Raji (cell line): Measurements from ENCODE around the gene ZFP90.

Experiments
- POLR2A ChIP-seq: IDR thresholded peaks from 2 replicates; pipeline ENCODE4 v1.6.1; 2011; ENCODE audit warnings: low read depth, low read length, control low read depth; ENCODE audit not compliant: insufficient read depth

Gene ZFP90

DNA sequence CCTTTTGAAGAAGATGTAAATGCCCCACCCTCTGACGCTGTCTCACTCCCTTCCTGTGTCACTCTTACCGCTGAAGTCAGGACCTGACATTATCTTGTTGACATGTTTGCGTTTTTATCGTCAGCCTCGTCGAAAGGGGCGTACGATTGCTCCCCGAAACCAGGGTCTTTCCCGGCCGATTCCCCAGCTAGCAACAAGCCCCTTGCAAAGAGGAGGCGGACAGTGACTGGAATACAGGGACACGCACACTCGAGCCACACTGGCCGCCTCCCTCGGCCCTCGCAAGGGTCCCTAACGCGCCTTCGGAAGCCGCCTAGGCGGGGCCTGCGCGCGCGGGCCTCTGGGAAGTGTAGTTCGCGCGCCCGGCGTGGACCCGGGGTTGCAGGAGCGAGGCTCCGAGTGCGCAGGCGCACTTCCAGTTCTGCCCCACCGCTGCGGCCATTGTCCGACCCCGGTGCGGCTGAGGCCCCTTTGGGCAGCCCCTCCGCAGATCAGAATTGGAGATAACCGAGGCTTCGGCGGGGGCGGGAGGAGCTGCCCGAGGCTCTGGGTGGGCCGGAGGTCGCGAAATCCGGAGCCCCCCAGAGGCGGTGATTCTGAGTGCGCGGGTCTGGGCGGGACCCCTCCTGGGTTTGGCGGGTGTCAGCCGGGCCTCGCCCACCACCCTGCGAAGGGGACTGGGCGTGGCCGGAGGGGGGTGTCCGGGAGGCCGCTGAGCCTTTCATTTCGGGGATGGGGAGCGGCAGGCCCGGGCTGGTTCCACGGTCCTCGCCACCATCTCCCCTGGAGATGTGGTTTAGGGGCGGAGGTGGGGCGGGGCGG lies at the start of gene ZFP90:
Gene ZFP90 (plus strand): TSS at position 412 of the 822 bp plus-strand sequence. CDS start 502 bp downstream, outside the sequence.
- TF ChIP-seq POLR2A = peak; percentile 65; the same call in 1 of the 2 replicates

DNA sequence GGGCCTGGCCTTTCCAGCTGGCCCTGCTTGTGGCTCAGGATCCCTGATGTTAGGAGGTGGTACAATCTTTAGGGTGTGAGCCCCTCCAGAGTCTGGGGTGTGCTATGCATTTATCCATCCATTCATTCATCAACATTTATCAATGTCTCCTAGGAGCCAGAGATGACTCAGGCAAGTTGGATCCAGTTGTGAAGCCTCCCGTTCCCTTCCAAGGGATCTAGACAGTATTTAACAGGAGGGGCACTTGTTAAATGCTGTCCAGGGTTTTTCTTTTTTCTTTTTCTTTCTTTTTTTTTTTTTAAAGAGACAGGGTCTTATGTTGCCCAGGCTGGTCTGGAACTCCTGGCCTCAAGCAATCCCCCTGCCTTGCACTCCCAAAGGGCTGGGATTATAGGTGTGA lies 48.7 kb upstream of the ZFP90 start:
- TF ChIP-seq POLR2A = no peak

DNA sequence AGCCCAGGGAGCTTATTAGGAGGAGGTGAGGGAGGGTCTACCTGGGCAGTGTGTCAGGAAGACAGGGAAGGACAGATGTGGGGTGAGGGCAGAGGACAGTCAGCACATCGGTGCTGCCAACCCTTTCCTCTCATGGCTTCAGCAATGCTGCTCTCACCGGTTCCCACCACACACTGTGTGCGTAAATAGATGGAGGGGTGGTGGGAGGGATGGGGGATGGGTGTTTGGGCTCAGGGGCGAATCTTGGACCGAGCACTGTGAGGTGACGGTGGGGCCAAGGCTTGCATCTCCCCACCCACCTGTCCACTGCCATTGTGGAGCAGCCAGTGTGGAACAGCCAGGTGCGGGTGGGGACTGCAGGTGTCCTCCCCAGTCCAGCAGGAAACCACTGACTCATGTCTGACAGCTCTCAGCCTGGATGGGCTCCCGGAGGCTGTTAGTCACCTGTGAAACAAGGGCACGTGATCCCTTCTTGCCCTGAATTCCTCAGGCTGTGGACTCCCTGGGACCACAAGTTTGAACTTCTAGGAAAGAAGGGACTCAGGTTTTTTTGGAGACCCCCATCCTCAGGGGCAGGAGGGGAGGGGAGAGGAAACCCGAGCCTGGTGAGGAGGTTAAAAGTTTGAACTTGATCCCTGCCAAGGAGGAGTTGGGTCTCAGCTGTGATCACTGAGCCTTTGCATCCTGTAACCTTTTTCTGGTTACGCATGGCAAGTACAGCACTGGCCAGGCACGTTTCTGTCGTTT lies 48.1 kb upstream of the ZFP90 start:
- no peak for TF ChIP-seq POLR2A

DNA sequence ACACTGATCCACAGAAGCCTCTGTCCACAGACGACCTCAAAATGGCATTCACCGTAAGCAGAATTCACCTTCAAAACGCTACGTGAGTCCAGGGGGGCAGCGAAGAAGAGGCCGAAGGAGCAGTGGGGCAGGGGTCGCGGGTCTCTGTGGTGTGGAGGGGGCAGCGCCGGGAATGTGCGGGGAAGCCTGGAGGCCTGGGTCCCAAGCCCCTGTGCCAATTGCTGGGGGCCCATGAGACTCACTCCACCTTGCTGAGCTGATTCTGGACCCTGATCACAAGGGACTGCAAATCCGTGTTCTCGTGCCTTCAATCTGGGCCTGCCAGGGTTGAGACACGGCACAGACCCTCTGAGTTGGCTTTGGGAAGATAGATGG lies 47.5 kb upstream of the ZFP90 start:
- TF ChIP-seq POLR2A = no peak

DNA sequence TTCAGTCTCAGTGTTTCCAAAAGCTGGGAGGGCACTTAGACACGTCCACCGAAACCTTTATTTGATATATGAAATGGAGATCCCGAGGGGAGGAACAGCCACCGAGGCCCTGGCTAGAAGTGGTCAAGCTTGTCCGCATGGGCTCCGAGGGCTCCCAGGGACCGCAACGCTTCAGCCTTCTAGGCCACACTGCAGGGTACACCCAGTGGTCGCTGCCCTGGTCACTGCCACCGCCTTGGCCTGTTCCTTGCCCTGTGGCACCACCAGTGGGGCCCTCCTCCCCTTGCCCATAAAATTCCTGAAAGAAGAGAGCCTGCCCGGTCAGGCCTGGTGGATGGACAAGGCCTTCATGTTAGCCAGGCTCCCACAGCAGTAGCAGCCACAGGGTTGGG lies 46.9 kb upstream of the ZFP90 start:
- no peak for TF ChIP-seq POLR2A

DNA sequence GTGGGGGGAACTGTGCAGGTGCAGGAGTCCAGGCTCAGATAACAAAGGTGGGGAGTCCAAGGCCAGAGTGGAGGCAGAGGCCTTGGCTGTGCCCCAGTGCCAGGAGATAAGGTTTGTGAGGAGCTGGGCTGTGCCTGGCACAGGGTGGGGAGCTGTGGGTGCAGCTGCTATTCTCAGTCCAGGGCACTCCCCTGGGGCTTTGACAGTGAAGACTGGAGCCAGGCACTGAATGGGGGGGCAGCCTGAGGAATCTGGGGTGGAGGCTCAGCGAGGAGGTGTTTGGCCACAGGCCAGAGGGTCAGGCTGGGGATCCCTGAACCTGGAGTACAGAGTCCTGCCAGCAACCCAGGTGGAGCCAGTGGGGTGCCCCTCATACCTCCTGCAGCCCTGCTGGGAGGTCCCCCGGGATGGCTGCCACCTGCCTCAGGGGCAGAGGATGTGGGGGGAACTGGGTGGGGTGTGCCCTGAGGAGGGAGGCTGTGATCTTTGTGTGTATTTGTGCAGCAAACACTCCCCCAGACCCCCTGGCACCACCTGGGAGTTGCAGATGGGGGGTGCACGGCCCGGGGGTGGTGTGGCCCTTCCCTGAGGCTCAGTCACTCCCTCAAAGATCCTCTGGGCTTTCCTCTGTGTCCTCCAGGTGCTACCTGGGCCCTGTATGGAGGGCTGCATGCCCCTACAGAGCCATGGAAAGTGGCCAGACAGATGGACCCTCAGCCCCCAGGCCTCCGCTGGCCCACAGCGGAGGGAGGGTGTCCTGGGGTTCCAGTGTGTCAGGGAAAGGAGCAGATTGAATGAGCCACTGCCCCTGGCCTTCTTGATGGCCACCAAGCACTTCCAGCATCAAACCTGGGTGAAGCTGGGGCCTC lies 46.3 kb upstream of the ZFP90 start:
- no peak for TF ChIP-seq POLR2A

DNA sequence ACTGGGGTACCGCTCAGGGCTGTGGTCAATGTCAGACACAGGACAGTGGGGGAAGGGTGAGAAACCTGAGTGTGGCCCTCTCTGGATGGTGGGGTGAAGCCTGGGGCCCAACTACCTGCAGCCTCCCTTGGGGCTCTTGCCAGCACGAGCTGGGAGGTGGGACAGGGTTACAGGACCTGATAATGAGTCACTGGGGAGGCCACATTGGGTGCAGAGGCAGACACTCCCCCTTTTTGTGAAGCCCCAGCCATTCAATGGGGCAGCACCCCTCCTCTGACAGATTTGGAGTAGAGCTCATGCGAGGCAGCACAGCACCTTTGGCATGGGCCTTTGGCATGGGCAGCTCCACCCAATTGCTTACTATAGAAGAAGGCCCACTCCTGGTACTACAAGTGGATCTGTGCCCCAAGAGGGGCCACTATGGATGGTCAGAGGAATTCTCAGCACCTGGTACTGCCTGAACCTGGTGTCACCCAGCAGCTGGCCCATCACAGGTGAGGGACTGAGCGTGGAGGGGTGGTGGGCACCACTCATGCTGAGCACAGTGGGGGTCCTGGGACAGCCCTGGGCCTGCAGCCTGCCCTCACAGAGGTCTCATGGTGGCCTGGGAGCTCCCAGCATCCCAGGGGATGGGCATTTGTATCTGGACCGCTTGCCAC lies 45.5 kb upstream of the ZFP90 start:
- no peak for TF ChIP-seq POLR2A

DNA sequence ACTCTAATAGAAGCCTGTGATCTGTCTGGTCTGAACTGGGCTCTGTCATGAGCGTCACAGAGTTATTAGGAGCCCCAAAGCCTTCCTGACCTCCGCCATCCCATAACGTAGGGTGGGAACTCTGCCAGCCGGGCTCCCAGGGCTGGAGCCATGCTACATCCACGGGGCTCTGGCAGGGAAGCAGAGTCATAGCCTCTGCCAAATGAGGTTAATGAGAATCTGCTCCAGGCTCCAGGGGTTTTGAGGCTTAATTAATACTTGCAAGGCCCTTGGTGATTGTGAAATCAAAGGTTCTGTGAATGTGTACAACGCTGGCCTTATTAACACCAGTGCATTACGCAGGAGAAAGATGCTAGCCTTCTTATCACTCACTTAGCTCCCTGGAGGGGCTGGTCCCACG lies 42.4 kb upstream of the ZFP90 start:
- no peak for TF ChIP-seq POLR2A

DNA sequence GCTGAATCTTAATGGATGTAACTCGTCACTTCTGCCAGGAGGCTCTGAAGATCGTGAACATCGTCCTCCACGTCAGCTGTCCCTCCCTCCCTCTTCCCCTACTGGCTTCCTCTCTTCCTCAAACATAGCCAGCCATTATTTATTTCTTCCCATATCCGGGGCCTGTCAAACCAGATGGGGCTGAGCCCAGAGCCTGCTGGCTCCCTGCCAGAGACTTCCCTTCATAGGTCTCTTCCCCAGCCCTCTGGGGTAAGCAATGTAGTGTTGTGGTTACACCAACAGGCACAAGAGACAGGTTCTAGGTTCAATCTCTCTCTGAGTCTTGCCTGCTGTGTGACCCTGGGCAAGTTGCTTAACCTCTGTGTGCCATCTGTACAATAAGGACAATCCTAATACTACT lies 40.1 kb upstream of the ZFP90 start:
- no peak for TF ChIP-seq POLR2A

DNA sequence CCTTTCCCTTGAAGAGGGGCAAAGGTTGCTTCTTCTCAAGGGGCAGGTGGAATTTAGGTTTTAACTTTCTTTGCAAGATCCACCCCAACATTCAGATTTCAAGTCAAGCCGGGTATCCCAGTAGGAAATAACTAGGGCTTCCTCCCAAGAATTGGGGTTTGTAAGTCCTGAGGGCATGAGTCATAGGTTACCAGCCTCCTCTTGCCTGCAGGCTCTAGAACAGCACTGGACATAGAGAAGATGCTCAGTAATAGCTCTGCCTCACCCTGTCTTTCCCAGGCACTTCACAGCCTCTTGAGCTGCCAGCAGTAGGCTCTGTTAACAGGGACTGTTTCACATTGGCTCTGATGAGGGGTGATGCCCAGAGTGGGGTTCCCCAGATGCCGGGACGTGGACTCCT lies 35.8 kb upstream of the ZFP90 start:
- TF ChIP-seq POLR2A = no peak

- TF ChIP-seq POLR2A = no peak
Measured at GRCh38 chr16:68504066-68504465, 35.0 kb upstream of the ZFP90 start.

DNA sequence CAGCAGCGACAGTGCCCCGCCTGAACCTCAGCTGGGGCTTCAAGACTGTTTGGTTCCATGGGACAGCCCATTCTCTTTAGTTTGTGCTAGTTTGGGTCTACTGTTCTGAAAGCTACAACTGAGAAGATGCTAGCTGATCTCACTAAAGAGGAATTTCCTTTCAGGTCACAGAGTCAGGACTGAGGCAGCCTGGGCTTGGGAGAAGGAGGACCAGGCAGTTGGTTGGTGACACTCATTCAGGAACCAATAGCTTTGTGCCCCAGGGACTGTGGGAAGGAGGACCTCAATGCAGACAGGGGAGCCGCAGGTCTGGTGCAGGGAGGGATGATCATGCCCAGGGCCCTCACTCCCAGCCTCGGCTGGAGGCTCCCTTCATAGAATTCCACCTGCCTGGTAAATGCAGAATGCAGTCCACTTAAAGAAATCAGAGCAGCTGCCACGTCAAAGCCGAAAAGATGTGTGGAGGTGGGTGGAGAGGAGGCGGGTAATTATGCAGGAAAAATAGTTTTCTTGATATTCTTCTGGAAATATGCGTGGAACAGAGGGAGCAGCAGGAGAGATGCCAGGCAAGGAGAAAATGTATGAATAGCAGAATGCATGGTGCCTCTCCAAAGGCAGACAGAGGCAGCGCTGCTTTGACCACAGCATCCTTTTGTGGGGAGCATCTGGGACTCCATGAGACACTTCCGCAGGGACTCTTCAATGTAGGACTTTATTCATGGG lies 32.6 kb upstream of the ZFP90 start:
- TF ChIP-seq POLR2A = no peak

- TF ChIP-seq POLR2A = no peak
Measured at GRCh38 chr16:68508013-68508412, 31.1 kb upstream of the ZFP90 start.

GRCh38 chr16:68508641-68509240 lies 30.4 kb upstream of the ZFP90 start:
- TF ChIP-seq POLR2A = no peak
